ENCODE results near the gene PNCK.
A peak's percentile ranks its signal among the peaks of the same experiment; 100 is the strongest.

Gene PNCK

DNA sequence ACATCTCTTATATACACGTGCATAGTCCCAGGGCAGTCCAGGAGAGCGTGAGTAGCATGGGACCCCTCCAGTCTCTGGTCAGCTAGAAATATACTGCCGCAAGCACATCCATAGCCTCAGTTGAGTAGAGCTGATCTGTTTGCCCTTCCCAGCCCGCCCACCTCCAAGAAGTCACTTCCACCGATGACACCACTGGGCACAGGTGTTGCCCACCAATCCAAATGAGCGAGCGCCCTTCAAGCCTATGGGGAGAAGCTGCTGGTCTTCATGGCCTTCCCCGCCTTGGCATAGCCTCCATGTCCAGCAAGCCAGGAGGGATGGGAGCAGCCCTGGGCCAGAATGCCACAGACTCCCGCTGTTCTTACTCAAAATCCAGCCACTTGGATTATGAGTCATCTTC lies 16.5 kb downstream of the PNCK start:
- no peak for DNase-seq

DNA sequence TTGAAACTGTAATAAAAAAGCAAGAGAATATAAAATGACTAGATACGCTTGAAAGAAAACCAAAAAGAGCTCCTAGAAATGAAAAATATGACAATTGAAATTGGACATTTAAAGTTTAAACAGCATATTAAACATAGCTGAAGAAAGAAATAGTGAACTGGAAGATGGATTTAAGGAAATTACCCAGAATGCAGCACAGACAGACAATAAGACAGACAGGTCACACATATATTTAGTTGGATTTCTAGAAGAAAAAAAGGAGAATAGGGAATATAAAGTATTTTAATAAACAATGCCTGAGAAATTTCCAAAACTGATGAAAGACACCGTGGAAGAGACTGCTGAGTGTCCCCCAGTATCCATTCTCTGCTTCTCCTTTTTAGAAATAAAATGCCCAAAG lies 20.1 kb downstream of the PNCK start:
- DNase-seq = no peak

DNA sequence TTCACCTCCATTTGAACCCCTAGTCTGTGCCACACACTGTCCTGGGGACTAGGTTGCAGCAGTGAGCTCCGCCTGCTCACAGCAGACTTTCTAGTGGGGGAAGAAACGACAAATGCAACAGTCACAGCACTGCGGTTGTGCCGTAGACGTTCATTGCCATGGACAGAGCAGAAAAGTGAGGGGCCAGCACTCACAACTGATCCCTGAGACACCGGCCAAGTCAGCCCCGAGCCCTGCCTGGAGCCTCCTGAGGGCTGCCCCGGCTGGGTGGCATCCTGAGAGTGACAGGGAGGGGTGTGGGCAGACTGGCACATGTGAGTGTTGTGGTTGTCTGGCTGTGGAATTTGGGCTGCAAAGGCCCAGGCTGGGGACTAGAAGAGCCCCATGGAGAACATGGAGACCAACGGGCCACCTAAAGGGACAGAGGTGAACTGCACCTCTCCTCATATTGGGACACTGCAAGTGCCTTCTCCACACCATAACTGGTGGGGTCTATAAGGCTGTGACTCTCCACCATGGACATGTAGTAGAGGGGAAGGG lies 22.0 kb downstream of the PNCK start:
- no peak for DNase-seq

DNA sequence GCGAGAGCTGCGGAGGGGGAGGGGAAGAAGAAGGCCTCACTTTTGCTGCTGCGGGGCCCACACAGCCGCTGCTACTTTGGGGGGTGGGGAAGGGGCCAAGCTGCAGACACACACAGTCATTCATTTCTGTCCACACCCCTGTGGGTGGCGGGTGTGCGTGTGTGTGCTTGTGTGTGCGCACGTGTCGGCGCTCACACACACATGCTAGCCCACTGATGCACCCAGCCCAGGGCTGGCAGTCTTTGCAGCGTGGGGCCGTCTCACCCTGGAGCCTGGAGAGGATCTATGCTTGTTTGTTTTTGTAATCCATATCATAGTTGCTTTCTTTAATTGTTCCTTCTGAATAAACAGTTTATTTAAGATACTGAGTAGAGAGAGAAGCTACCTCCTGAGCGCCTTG lies 22.7 kb downstream of the PNCK start:
- no peak for DNase-seq

DNA sequence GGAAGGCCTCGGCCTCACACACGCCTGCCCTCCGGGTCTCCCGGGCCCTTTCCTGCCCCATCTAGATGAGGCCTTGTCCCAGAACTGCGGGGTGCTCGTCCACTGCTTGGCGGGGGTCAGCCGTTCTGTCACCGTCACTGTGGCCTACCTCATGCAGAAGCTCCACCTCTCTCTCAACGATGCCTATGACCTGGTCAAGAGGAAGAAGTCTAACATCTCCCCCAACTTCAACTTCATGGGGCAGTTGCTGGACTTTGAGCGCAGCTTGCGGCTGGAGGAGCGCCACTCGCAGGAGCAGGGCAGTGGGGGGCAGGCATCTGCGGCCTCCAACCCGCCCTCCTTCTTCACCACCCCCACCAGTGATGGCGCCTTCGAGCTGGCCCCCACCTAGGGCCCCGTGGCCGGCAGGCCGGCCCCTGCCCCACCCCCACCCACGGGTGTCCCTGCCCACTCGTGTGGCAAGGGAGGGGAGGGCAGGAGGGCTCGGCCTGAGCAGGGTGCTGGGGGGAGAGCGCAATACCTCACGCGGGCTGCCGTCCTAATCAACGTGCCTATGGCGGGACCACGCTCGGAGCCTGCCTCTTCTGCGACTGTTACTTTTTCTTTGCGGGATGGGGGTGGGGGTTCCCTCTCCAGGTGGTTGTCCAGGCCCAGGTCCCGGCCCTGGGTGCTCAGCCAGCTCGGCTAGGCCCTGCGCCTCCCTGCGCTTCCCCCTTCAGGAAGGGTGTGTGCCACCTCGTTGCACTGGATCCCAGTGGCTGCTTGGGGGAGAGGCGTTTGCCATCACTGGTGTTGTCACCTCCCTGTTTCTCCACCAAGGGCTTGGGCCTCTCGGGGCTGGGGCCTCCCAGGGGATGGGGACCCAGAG lies 23.5 kb downstream of the PNCK start:
- DNase-seq = no peak

DNA sequence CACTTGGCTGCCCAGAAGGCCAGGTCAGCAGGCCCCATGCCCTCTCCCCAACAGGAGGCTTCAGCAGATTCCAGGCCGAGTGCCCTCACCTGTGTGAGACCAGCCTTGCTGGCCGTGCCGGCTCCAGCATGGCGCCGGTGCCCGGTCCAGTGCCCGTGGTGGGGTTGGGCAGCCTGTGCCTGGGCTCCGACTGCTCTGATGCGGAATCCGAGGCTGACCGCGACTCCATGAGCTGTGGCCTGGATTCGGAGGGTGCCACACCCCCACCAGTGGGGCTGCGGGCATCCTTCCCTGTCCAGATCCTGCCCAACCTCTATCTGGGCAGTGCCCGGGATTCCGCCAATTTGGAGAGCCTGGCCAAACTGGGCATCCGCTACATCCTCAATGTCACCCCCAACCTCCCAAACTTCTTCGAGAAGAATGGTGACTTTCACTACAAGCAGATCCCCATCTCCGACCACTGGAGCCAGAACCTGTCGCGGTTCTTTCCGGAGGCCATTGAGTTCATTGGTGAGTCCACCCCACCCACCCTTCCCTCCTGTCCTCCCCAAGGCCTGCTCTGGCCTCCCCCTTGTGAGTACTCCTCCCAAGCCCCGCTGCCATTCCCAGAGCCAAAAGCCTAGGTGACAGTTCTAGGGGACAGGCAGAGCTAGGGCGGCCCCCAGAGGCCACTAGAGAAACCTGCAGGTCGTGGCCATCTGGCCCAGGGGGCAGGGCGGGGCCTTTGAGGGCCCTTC lies 24.3 kb downstream of the PNCK start:
- DNase-seq = peak in 3 of 5 donors; percentile 16 to 23 (median 22)

DNA sequence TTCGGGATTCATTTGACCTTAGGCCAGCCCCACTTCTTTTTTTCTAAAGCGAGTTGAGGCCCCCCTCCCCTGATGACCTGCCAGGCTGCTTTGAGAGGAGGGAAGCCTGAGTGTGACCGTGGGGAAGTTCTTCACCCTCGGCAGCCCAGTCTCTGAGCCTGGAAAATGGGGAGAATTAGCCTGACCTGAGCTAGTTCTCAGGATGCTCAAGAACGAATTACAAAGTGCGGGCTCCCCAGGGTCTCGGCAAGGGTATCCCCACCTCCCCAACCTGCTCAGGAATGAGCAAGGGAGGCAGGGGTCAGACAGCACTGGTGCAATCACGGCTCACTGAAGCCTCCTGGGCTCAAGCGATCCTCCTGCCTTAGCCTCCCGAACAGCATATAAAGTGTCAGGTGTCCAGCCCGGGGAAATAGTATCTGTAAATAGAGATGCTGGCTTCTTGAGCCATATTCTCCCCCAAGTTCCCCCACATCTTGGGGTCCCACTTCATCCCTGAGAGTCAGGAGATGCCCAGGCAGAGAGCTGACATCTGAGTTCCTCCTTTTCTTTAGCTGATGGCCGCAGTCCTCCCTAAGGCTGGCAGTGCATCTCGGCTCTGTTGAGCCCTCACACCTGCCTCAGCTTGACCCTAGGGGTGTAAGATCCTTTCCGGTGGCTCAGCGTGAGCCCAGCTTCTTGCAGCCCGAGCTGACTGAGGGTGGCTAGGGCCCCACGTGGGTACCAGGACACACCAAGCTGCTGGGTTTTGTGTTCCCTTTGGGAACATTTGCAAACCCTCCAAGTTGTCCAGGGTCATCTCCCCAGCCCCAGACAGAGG lies 25.0 kb downstream of the PNCK start:
- no peak for DNase-seq

DNA sequence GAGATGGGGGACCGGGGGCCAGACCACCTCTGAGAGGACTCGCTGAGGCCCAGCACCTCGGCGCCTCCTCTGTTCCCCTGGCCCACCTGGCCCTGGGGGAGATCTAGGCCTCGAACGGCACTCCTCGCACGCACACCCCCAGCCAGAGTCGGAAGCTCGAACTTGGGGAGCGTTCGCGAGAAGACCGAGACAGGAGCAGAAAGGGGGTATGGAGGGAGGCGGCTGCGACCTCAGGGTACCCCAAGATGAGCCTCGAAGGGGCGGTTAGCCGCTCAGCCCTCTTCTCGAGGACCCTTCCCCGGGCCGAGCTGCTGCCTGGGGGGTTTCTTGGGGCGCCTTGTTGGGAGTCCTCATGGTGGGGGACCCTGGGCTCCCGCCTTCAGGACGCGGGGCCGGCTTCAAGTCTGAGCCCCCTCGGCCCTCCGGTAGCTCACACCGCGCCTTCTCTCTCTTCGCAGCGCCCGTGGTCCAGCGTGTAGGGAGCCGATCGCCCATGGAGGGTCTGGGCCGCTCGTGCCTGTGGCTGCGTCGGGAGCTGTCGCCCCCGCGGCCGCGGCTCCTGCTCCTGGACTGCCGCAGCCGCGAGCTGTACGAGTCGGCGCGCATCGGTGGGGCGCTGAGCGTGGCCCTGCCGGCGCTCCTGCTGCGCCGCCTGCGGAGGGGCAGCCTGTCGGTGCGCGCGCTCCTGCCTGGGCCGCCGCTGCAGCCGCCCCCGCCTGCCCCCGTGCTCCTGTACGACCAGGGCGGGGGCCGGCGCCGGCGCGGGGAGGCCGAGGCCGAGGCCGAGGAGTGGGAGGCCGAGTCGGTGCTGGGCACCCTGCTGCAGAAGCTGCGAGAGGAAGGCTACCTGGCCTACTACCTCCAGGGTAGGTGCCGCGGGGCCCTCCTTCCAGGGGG lies 25.9 kb downstream of the PNCK start:
- DNase-seq = no peak

DNA sequence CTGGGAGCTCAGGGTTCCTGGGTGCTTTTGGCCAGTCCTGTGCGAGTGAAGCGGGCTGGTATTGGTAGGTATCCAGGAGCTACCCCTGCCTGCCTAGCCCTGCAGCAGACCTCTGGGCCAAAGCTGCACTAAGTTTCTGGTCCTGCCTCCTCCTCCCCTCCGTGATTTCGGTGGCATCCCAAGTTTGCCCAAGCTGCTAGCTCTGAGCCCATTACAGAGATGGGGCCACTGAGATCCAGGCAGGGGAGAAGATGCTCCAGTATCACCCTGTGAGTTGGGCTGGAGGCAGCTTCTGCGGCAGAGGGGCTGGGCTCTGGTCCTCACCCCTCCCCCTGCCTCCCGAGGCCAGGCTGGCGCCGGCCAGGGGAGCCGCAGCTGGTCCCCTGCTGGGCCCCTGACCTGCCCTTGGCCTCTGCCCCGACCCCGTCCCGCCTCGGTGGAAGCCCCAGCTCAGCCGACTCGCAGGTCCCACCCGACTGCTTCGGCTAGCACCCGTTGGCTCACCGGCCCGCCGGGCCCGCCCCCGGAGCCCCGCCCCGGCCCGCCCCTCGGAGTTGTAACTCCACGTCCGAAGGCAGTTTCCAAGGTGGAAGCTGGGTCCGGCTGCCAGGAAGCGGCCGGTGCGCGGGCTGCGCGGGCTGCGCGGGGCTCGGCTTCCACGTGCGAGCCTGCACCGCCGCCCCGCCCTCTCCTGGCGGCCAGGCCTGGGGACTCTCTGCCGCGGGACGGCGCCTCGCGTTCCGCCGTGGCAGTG lies 26.8 kb downstream of the PNCK start, which contains the start of gene DUSP9:
TSS of gene DUSP9 (plus strand) at position 584 of the 754 bp plus-strand sequence. CDS start 751 bp downstream, outside the sequence.
- no peak for DNase-seq

DNA sequence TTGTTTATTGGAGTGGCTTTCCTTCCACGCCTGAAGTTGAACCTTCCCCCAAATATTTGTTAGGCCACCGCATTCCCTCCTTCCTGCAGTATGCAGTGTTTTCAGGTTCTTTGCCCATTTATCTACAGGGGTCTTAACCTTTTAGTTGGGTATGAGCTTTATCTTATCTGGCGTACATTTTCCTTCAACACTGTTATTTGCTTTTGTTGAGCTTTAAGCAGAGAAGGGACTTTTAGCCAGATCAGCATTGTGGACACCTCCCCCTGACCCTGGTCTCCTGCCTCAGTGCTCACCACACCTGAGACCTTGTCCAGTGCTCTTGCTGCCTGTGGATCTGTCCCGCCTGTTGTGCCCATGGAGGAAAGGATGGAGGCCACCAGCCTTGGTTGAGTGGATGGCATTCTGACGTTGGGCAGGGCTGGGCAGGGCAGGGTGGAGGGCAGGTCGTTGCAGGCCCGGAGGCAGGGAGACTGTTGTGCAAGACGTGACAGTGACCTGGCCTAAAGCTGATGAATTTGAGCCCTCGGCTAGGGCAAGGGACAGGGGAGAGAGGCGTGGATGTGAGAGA lies 27.6 kb downstream of the PNCK start:
- no peak for DNase-seq

DNA sequence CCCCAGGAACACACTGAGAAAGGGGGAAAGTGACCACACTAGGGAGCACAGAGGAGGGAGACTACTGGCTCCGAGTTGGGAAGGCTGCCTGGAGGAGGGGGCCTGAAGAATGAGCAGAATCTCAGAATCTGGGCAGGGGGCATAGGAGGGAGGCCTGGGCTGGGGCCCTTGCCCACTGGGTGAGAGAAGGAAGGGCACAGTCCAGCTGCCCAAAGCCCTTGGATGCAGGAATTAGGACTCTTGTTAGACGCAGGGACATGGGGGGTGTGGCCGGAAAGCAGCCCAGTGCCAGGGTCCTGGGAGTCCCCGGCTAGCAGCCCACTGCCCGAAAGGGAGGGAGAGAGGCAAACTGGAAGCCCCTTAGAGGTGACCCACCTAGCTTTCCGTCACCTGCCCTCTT lies 28.5 kb downstream of the PNCK start:
- DNase-seq = no peak

DNA sequence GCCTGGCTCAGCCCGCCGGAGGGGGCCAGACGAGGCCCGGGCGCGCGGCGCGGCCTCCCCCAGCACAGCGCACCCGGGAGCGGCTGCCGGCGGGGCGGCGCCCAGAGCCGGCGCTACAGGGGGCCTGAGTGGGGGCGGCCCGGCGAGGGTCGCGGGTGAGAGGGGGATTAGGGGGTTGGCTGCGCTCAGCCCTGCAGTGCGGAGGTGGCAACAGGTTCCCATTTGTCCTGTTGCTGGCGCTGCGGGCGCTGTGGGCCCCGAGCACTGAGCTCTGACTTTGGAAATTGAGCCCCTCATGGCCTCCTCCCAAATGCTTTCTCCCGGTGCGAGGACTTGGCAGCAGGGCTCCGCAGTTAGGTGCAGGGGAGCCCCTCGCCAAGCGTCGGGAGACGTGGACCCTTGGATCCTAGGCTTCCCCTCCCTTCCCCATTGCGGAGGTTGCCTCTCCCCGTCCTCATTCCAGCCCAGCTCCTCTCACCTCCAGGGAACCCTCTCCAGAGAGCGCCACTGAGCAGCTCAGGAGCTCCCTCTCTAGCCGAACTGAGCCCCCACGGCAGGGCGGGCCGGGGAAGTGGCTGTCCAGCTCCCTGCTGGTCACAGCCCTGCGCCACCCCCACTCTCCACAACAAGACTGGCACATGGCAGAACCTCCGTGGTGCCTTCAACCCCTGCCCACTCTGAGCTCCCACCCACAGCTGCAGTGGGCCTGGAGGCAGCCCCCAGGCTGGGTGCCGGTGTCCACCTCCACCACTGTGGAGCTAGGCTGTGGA lies 29.1 kb downstream of the PNCK start:
- no peak for DNase-seq

DNA sequence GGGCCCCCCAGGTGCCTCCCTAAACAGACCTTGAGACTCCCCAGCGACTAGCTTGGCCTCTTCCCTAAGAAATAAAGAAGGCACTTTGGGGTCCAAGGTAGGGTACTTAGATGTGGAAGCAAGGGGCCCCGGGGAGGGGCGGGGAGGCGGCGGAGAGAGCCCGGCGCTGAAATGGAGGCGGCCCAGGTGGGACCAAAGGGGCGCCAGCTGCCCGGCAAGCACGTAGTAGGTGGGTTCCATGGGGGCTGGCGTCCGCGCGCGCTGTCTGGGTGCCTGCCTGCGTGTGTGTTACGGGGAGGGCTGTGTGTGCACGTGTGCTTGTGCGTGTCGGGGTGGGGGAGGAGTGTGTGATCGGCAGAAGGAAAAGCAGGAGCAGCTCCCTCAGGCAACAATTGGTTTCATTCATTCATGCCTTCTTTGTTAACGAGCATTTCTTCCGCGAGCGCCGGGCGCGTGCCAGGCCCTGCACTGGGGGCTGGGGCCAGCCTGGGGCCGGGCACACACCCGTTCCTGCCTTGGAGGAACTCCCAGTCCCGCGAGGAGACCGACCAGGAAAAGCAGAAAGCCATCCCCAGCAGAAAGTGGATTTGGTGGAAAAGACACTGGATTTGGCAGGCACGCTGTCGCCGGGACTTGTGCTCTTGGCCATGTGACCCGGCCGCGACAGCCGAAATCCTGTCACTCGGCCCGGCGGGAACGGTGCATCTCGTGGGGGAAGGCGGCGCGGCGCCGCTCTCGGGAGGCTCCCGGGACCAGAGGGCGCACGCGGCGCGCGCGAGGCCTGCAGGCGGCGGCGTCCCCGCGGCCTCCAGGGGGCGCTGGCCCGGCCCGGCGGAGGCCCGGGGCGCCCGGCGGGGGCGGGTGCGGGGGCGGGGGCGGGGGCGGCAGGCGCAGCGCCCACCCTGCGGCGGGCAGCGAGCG lies 29.9 kb downstream of the PNCK start:
- DNase-seq = peak in 1 of 5 donors; percentile 18

DNA sequence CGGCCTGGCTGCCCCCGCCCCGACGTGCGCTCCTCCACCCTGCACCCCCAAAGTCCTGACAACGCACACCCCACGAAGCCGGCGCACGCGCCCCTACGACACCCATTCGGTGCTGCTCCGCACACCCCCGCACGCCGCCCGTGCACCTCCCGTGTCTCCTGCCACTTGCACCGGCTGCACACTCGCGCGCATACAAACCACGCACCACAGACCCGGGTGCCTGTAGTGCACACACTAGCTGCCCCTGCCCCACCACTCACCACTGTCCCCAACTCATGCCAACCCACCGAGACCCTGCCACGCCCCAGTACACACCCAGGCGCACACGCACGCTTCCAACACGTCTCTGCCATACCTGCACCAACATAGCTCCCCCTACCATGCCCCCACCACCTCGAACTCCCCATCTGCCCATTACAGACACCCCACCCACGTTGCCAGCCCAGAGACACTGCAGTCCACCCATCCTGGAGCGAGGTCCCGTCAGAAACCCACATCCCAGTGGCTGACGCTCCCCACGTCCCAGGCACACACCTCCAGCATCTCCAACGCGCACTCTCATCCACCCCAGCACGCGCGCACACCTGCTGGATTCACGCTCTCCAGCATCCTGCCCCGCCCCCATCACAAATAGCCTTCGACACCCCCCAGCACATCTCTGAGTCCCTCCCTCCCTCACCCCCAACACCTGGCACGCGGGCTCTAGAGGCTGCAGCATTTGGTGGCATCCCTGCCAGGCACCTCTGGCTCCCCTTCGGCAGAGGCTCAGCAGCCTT lies 30.8 kb downstream of the PNCK start:
- no peak for DNase-seq

DNA sequence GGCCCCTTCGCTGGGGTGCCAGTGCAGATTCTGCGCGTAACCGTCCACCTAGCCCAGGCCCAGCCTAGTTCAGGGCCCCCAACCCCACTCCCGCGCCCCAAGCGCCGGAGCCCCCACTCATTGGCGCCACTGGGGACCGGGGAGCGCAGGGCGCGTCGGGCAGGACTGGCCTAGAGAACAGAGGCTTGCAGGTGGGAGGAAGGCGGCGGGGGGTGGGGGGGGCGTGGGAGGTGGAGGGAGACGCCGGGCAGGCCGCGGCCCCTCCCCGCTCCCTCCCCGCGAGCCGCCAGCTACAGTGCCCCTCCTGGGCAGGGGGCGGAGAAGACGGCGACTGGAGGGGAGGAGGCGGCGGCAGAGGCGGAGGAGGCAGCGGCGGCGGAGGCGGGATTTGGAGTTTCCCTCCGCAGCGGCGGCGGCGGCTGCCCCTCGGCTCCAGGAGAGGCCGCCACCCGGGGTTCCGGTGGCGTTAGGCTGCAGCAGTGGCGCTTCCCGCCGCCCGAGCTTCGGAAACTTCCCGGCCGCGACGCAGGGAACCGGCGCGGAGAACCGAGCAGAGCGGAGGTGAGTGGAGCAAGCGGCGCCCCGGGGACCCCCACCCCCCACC lies 31.5 kb downstream of the PNCK start:
- DNase-seq = no peak

DNA sequence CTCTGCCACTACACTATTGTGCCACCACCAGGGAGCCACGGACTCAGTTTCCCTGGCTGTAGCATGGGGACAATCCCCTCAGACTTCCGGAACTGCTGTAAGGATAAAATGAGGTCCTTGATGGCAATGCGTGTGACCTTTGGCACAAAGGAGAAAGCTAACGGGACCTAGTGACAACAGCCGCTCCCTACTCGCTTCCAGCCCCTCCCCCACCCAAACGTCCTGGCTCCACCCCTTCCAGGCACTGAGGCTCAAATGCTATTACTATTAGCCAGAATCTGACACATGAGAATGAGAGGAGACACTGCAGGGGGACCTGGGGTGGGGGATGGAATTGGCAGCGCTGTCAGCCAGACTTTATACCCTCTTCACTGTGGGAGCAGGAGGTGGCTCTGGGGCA lies 32.0 kb downstream of the PNCK start:
- no peak for DNase-seq
